Sigmoid colon (tissue), 7 donors: ENCODE measurements around the gene NBEAL2. TPM values are rescaled to one million over a fixed set of nuclear protein-coding genes. Genes with fewer than 3 reads are reported as not detected.

Source experiments
- DNase-seq: peaks from one replicate; pipeline ENCODE4 v3.0.0-alpha.2; 2019
- H3K27ac ChIP-seq, 4 donors: fragments of 200-600 bp; sonication (generic); one replicate each; pipeline ENCODE4 v1.5.1; 2016 to 2019; ENCODE audit warnings: mild to moderate bottlenecking in 1 of 4
- H3K27me3 ChIP-seq, 3 donors: fragments of 200-600 bp; sonication (generic); one replicate each; pipeline ENCODE4 v1.5.1; 2019; ENCODE audit warnings: mild to moderate bottlenecking in 1 of 3
- H3K36me3 ChIP-seq, 4 donors: fragments of 200-600 bp; sonication (generic); one replicate each; pipeline ENCODE4 v1.5.1; 2016 to 2019
- H3K4me1 ChIP-seq, 4 donors: fragments of 200-600 bp; sonication (generic); one replicate each; pipeline ENCODE4 v1.5.1; 2017 to 2019
- H3K4me3 ChIP-seq, 4 donors: fragments of 200-600 bp; sonication (generic); one replicate each; pipeline ENCODE4 v1.5.1; 2017 to 2019; ENCODE audit warnings: mild to moderate bottlenecking in 2 of 4, moderate library complexity in 1 of 4
- H3K9me3 ChIP-seq, 4 donors: fragments of 200-600 bp in 3 of 4; sonication (generic) in 3 of 4; one replicate each; pipeline versions ENCODE4 v1.5.1 to v1.6.1; 2013 to 2019
- CTCF ChIP-seq, 4 experiments: fragments of 450-650 bp in 3 of 4; fragments of 200-600 bp in 1 of 4; IDR thresholded peaks; one replicate each; pipeline ENCODE4 v1.5.1; 2016 to 2019; ENCODE audit warnings: antibody characterized with exemption in 4 of 4, mild to moderate bottlenecking in 3 of 4, moderate library complexity in 2 of 4
- EP300 ChIP-seq, 4 donors: sonication (generic); formaldehyde crosslinking; IDR thresholded peaks; one replicate each; pipeline ENCODE4 v1.6.1; 2017; ENCODE audit warnings: antibody characterized with exemption in 4 of 4
- POLR2A ChIP-seq, 2 donors: fragments of 450-650 bp; IDR thresholded peaks; one replicate each; pipeline ENCODE4 v1.6.1; 2016; ENCODE audit warnings: antibody characterized with exemption in 2 of 2, mild to moderate bottlenecking in 2 of 2, moderate library complexity in 2 of 2
- POLR2AphosphoS5 ChIP-seq, 4 donors: sonication (generic); formaldehyde crosslinking; IDR thresholded peaks; one replicate each; pipeline ENCODE4 v1.6.1; 2017; ENCODE audit warnings: antibody characterized with exemption in 4 of 4
- WGBS, 2 donors: extraction: QIAGEN DNeasy Blood & Tissue Kit; methylation state at CpG; one replicate each; pipeline ENCODE4 v1.1.7; 2013; 5-methylcytosine and 5-hydroxymethylcytosine counted together
- intact Hi-C: fragments of 100-400 bp; cut with DNase I; formaldehyde crosslinking; loops from one replicate; pipeline ENCODE4 v1.15.1; 2023
- polyA plus RNA-seq, 3 donors: library from polyadenylated mRNA; stranded (reverse); fragments of 200-250 nt; gene quantifications; one replicate each; pipeline ENCODE4 v1.2.3, GENCODE V29; 2013
- total RNA-seq, 4 donors: library from RNA; depleted of rRNA; stranded (reverse); fragments of >200 nt; gene quantifications; one replicate each; pipeline ENCODE4 v1.1.0, GENCODE V29; 2016
- donor health status: healthy with polysubstance abuse.
- donor health status: Bipolar disorder and iron deficiency.
- donor health status: healthy.

NBEAL2 gene
- total and polyA plus RNA-seq, 7 donors = 7.8 to 88.0 (median 12.5) TPM

GRCh38 chr3:46970391-46971091 lies 8.9 kb upstream of the NBEAL2 start:
- intact Hi-C loops = no loop called here

GRCh38 chr3:46971151-46971550 lies 8.3 kb upstream of the NBEAL2 start:
- no peaks in the 10 kb centered on the region for H3K36me3 ChIP-seq
- no peaks in the 10 kb centered on the region for H3K27me3 ChIP-seq
- intact Hi-C loops = no loop called here
- peaks cover 0 to 85% (median 77%) of the 10 kb centered on the region in 4 donors for H3K4me1 ChIP-seq
- DNase-seq = no peak
- peak overlapping the region; percentile 29 to 64 (median 46) for H3K27ac ChIP-seq
- 52 to 63% methylated on average over 6 of the region's 6 CpGs for WGBS, 2 donors
- H3K4me3 ChIP-seq = no peak overlapping the region
- TF ChIP-seq POLR2AphosphoS5 (IDR thresholded peaks at IDR 0.05) (no peak), CTCF (IDR thresholded peaks at IDR 0.05) (no peak), POLR2A (IDR thresholded peaks at IDR 0.05) (no peak), EP300 (IDR thresholded peaks at IDR 0.05) (no peak)
- H3K9me3 ChIP-seq = no peaks in the 10 kb centered on the region

More at GRCh38 chr3:46970391-46971091, 8.9 kb upstream of the NBEAL2 start:
- 10 to 50% methylated on average over 3 of the region's 3 CpGs for WGBS, 2 donors
- peaks cover 0 to 3% (median 0%) of the 10 kb centered on the region in 4 donors for H3K36me3 ChIP-seq
- no peak overlapping the region for H3K4me3 ChIP-seq
- no peak for TF ChIP-seq POLR2A (IDR thresholded peaks at IDR 0.05)
- no peak for TF ChIP-seq EP300 (IDR thresholded peaks at IDR 0.05)
- TF ChIP-seq POLR2AphosphoS5 (IDR thresholded peaks at IDR 0.05) = no peak
- TF ChIP-seq CTCF (IDR thresholded peaks at IDR 0.05) = no peak
- H3K27ac ChIP-seq = peak overlapping the region; percentile 29 to 64 (median 46)
- DNase-seq = no peak
- H3K27me3 ChIP-seq = no peaks in the 10 kb centered on the region
- H3K9me3 ChIP-seq = no peaks in the 10 kb centered on the region
- H3K4me1 ChIP-seq = peaks cover 0 to 85% (median 72%) of the 10 kb centered on the region in 4 donors

GRCh38 chr3:46971742-46972141 lies 7.7 kb upstream of the NBEAL2 start:
- intact Hi-C loops = no loop called here
- Histone ChIP-seq H3K9me3 (no peaks in the 10 kb centered on the region), H3K27ac (peak overlapping the region in 2 of 4 donors; percentile 29 to 64), H3K27me3 (no peaks in the 10 kb centered on the region), H3K36me3 (no peaks in the 10 kb centered on the region), H3K4me3 (no peak overlapping the region), H3K4me1 (peaks cover 0 to 80% (median 73%) of the 10 kb centered on the region in 4 donors)
- no peak for DNase-seq
- WGBS, 2 donors = 51 to 88% methylated on average over 1 of the region's 1 CpG
- no peak for TF ChIP-seq CTCF (IDR thresholded peaks at IDR 0.05)
- TF ChIP-seq POLR2A (IDR thresholded peaks at IDR 0.05) = no peak
- no peak for TF ChIP-seq POLR2AphosphoS5 (IDR thresholded peaks at IDR 0.05)
- no peak for TF ChIP-seq EP300 (IDR thresholded peaks at IDR 0.05)

- DNase-seq = no peak
- no peak overlapping the region for H3K27ac ChIP-seq
- no peaks in the 10 kb centered on the region for H3K27me3 ChIP-seq
- peaks cover 0 to 79% (median 71%) of the 10 kb centered on the region in 4 donors for H3K4me1 ChIP-seq
- intact Hi-C loops = no loop called here
- no peaks in the 10 kb centered on the region for H3K9me3 ChIP-seq
- no peak for TF ChIP-seq POLR2A (IDR thresholded peaks at IDR 0.05)
- H3K4me3 ChIP-seq = no peak overlapping the region
- no peaks in the 10 kb centered on the region for H3K36me3 ChIP-seq
- WGBS, 2 donors = 75 to 81% methylated on average over 2 of the region's 2 CpGs
Measured at GRCh38 chr3:46972396-46972795, 7.1 kb upstream of the NBEAL2 start.

GRCh38 chr3:46974421-46975171 lies 4.9 kb upstream of the NBEAL2 start:
- intact Hi-C loops = loop anchor here (5.0 kb wide), 1 partner anchor 188 kb away; the partner anchor contains the start of gene SETD2
- DNase-seq = no peak
- no peaks in the 10 kb centered on the region for H3K36me3 ChIP-seq
- peak overlapping the region in 1 of 4 donors; percentile 78 for H3K4me3 ChIP-seq
- H3K27ac ChIP-seq = peak overlapping the region in 1 of 4 donors; percentile 95
- TF ChIP-seq POLR2AphosphoS5 (IDR thresholded peaks at IDR 0.05) (no peak), POLR2A (IDR thresholded peaks at IDR 0.05) (no peak), CTCF (IDR thresholded peaks at IDR 0.05) (no peak), EP300 (IDR thresholded peaks at IDR 0.05) (no peak)
- H3K27me3 ChIP-seq = no peaks in the 10 kb centered on the region
- H3K9me3 ChIP-seq = no peaks in the 10 kb centered on the region
- peaks cover 0 to 79% (median 66%) of the 10 kb centered on the region in 4 donors for H3K4me1 ChIP-seq
- 74 to 78% methylated on average over 9 of the region's 9 CpGs for WGBS, 2 donors
